HG02973 (cell line): ENCODE measurements around the gene DARS2.

Source experiments
- ATAC-seq: cut with Tn5 transposase; IDR thresholded peaks from one replicate; pipeline ENCODE4 v1.9.1; 2021; ENCODE audit warnings: moderate library complexity; ENCODE audit not compliant: unreplicated experiment

DARS2 gene

DNA sequence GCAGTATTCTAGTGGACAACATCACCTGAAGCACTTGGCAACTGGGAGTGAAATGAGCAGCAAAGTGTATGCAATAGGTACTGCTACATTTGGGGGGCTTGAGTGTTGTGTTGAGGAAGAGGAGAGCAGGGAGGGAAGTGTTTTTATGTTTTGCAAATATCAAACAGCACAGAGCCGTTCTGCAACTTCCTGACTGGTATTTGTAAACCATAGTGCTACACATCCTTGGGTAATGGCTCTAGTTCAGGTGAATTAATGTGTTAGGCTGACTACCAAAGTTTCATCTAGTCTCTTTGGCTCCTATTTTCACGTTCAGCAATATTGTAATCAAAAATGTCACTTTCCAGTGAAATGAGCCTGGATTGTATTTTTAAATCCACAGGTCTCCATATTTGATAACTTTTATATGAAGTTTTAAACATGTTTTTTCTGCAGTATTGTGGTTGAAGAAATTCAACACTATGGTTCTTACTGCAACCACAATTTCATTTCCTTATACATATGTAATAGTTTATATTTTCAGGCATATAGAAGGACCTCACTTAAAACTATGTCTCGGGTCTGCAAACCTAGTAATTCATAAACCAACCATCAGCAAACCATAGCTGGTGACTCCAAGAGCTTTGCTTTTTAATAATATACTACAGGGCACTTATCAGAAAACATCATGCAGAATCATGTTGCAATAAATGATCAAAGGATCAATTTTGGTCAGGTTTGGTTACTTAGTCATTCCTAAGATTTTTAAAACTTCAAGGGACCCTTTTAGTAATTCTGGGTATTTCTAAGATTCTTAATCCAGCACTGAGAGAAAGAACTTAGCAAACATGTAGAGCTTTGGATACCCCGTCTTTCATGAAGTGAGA, 62.5 kb downstream of the DARS2 start:
- ATAC-seq = no peak

DNA sequence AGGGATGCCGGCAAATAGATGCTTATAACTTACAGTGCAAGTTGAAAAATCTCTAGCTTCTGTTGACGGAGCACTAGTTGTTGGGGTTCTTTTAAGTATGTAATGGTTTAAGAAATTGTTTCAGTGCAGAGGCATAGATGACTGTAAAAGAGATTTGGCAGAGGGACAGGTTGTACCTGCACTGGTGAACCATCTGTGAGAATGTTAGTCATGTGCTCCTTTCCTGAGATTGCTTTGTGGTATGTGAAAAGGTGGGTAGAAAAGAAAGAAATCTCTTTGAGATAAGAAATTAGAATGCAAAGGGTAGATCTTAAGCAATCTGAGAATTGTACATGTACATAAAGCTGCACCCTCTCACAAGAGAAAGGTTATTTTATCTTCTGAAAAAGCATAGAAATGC, 63.2 kb downstream of the DARS2 start:
- ATAC-seq = no peak

GRCh38 chr1:173888749-173889148, 64.3 kb downstream of the DARS2 start:
- no peak for ATAC-seq

- ATAC-seq = no peak
Observed at GRCh38 chr1:173889885-173890284, 65.4 kb downstream of the DARS2 start.

DNA sequence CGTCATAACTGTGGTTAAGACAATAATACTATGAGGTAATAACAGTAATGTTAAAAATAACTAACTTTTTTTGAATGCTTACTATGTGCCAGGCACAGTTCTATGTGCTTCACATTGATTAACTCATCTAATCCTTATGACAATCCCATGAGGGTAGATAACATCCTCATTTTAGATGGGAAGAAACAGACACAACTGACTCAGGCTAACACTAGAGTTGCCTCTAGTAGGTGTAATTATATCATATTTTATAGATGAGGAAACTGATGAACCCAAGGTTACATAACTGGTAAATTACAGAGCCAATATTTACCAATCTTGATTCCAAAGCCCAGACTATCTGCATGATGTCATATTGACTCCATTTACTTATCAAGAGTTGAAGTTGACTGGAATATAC, 69.1 kb downstream of the DARS2 start:
- ATAC-seq = no peak

GRCh38 chr1:173894189-173894588, 69.7 kb downstream of the DARS2 start:
- no peak for ATAC-seq

DNA sequence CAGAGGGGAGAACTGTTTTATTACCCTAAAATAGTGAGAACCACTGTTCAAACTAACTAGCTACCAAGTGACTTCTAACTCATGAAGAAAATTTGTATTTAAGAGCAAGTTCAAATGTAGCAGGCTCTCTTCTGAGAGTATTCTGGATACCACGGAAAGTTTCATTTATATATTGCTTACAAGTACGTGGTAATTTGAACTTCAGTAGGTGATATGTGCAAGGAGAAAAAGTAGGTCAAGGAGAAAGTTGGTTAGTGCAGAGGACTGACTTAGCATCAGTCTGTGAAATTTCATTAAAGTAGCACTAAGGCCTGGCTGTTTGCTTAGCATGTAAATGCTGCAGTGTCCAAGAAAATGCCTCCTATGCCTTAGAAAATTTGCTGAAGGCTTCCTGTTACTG, 76.0 kb downstream of the DARS2 start:
- ATAC-seq = no peak

DNA sequence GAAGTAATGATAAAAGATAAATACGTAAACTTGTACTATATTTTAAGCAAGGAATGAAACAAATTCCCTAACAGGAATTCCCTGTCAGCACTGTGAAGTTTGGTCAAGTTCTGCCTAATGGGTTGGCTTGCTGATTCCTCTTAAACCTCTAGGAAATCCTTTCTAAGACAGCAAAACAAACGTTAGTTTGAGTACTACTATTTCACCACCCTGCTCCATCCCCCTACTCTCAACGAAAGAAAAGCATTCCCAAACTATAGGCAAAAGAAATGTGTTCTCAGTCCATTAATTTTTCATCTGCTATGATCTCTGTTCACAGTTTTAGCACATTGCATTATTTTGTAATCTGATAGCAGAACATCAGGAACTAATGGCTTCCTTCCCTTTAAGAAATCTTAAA, 76.5 kb downstream of the DARS2 start:
- ATAC-seq = no peak

- no peak for ATAC-seq
Observed at GRCh38 chr1:173903827-173904531, 79.5 kb downstream of the DARS2 start.
